Transverse colon (tissue), 3 donors: ENCODE measurements around the gene SARS2.

Experiments
- CTCF ChIP-seq, 5 experiments: fragments of 200-600 bp in 3 of 5; fragments of 450-650 bp in 2 of 5; sonication (generic) in 3 of 5; IDR thresholded peaks; 1 replicate in 2 of 5; 2 replicates in 3 of 5; pipeline ENCODE4 v1.5.1; 2016 to 2017; ENCODE audit warnings: antibody characterized with exemption in 5 of 5, inconsistent platforms in 3 of 5, mild to moderate bottlenecking in 2 of 5, moderate library complexity in 1 of 5
- POLR2A ChIP-seq: fragments of 450-650 bp; IDR thresholded peaks from one replicate; pipeline ENCODE4 v1.6.1; 2016; ENCODE audit warnings: antibody characterized with exemption, mild to moderate bottlenecking, moderate library complexity

- TF ChIP-seq POLR2A (no peak), CTCF (IDR thresholded peaks at IDR 0.05) (no peak)
Measured at GRCh38 chr19:38892841-38893240, 37.7 kb downstream of the SARS2 start.
